Stimulated activated naive CD8-positive, alpha-beta T cell treated with anti-CD3 and anti-CD28 coated beads, Interleukin-15, Interleukin-2, amounts not matched to agents 100 U/mL and 50 U/mL, for 24 hours (primary cell): ENCODE measurements around the gene SPATA22.
A peak's percentile ranks its signal among the peaks of the same experiment; 100 is the strongest.
"Not testable (repeated sequence)": the region's sequence is repeated elsewhere in the genome, so short reads cannot be mapped to it uniquely, and the experiment has no call there.

ENCODE experiments used
- ATAC-seq: fragments of 150-1000 bp; cut with Tn5 transposase; one replicate; pipeline ENCODE4 v1.10.0; 2021
- DNase-seq: peaks from one replicate; pipeline ENCODE4 v3.0.0; 2021

Gene SPATA22

GRCh38 chr17:3472137-3472536 is 518 bp upstream of the SPATA22 start:
- no peak for DNase-seq
- no peak for ATAC-seq

GRCh38 chr17:3469529-3469928 is 2.1 kb downstream of the SPATA22 start:
- DNase-seq (no peak), ATAC-seq (no peak)

GRCh38 chr17:3466355-3466754 is 5.3 kb downstream of the SPATA22 start:
- not testable (repeated sequence) for ATAC-seq, DNase-seq

DNA sequence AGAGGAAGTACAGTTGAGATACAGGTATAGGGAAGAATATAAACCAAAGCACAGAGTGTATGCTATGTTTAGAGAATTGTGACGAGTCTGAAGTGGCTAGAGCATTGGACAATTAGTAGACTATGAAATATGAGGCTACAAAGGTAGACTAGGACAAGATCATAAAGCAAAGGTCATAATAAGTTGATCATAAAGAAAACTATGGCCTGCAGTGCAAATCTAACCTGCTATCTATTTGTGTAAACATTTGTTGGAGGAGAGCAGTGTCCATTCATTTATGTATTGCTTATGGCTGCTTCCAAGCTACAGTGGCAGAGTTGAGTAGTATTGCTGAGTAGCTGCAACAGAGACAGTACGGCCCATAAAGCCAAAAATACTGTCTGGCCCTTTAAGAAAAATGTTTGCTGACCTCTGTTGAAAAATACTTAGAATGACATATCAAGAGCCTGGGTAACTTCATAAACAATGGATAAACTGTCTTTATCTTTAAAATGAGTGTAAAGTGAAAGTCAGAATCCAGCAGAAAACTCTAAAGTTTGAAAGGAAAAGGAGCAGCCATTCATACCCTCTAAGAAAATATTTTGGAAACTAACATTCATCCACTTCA is 23.5 kb downstream of the SPATA22 start:
- ATAC-seq (no peak), DNase-seq (no peak)

- DNase-seq = no peak
- ATAC-seq = no peak
Measured at GRCh38 chr17:3447625-3448024, 24.0 kb downstream of the SPATA22 start.

- DNase-seq (no peak), ATAC-seq (no peak)
Measured at GRCh38 chr17:3440451-3440850, 31.2 kb downstream of the SPATA22 start.

DNA sequence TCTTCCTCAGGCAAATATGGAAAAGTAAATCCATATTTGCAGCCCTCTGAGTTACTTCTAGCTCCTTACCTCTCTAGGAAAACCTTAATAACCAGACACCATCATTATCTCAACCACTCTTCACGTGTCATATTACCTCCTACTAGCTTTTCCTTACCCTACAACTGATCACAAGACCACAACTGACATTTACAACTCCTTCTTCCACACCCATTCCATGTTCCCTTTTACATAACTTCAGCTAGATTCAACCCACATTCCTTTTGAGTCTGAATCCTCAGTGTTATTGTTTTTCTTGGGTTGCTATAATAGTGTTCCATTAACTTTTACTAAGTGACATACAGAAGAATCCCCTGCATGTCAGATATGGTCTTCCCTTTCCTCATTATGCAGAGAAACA is 33.3 kb downstream of the SPATA22 start:
- ATAC-seq = no peak
- DNase-seq = no peak

GRCh38 chr17:3433741-3434140 is 37.9 kb downstream of the SPATA22 start, which contains the start of gene OR1E2:
TSS of gene OR1E2 (minus strand) at chr17:3433841. CDS start at chr17:3433841, 0 bp downstream.
- ATAC-seq = no peak
- no peak for DNase-seq

DNA sequence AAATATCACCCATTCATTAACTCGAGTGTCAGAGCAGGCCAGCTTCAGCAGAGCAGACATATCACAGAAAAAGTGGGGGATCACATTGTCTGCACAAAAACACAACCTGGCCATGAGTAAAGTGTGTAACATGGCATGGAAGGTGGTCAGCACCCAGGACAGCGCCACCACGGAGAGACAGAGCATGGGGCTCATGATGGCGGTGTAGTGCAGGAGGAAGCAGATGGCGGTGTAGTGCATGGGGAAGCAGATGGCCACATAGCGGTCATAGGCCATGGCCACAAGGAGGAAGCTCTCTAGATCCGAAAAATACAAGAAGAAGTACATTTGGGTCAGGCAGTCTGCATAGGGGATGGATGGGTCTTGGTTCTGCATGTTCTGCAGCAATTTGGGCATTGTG is 38.4 kb downstream of the SPATA22 start:
- not testable (repeated sequence) for ATAC-seq
- DNase-seq = peak; percentile 16

GRCh38 chr17:3418222-3418621 is 53.4 kb downstream of the SPATA22 start:
- DNase-seq = no peak
- ATAC-seq = no peak

- DNase-seq = no peak
- no peak for ATAC-seq
Measured at GRCh38 chr17:3415610-3416009, 56.0 kb downstream of the SPATA22 start.

DNA sequence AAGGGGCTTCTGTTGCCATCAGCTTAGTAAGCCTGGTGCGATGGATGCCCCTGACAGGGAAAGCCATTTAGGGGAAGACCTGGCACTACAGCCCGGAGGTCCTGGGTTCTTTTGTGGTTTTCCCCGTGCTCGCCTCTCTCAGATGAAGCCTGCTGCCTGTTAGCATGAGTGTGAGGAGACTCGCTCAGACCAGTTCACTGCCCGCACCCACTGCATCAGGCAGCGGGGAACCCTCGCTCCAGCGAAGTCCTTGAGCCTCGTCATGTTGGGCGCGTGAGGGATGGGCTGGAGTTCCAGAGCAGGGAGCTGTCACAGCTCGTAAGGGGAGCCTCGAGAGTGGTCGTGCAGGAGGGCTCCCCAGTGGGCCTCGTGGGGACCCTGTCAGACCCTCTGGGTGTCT is 59.4 kb downstream of the SPATA22 start:
- ATAC-seq, DNase-seq: not testable (repeated sequence)

- no peak for ATAC-seq
- DNase-seq = no peak
Measured at GRCh38 chr17:3411070-3411469, 60.5 kb downstream of the SPATA22 start, which contains the start of gene OR3A3. TSS of gene OR3A3 (plus strand) at chr17:3411370.

GRCh38 chr17:3403856-3404255 is 67.8 kb downstream of the SPATA22 start:
- DNase-seq, ATAC-seq: not testable (repeated sequence)

DNA sequence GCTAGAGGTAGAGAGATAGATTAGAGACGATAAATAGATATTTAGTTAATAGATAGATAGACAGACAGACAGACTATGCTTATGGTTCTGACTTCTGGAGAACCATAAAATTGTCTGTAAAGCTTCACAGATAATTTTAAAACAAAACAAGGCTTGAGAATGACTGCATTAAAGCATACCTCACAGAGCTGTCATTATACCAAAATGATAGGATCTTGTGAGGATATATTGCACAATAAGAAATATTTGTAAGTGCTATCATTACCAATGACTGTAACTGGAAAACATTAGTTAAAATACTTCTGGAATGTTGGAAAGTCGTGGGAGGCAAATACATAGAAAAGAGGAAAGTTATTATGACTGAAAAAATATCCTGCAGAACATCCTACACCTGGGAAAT is 69.8 kb downstream of the SPATA22 start:
- DNase-seq (no peak), ATAC-seq (no peak)

DNA sequence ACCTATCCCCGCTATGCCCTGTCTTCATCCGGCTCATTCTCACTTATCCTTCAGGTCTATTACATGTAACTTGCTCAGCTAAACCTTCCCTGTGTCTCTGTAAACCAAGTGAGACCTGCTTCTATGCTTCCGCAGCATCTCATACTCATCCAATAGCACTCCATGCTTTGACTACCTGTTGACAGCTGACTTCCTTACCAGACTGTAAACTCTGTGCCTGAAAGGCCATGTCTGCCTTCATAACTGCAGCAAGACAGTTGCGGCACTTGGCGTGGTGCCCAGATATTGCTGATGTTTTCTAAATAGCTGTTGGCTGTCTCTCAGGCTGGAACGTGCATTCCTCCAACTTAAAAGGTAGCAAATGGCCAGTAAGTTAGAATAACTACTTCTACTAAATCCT is 71.6 kb downstream of the SPATA22 start:
- no peak for ATAC-seq
- DNase-seq = no peak

GRCh38 chr17:3398310-3398709 is 73.3 kb downstream of the SPATA22 start, which contains the start of gene OR1E1:
TSS of gene OR1E1 (minus strand) at chr17:3398410. CDS start at chr17:3398410, 0 bp downstream.
- ATAC-seq (no peak), DNase-seq (no peak)

DNA sequence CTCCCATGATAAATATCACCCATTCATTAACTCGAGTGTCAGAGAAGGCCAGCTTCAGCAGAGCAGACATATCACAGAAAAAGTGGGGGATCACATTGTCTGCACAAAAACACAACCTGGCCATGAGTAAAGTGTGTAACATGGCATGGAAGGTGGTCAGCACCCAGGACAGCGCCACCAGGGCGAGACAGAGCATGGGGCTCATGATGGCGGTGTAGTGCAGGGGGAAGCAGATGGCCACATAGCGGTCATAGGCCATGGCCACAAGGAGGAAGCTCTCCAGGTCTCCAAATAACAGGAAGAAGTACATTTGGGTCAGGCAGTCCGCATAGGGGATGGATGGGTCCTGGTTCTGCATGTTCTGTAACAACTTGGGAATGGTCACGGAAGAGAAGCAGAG is 73.8 kb downstream of the SPATA22 start:
- ATAC-seq = not testable (repeated sequence)
- DNase-seq = peak; percentile 6
